ENCODE data around the gene NUDT4B. TPM values are rescaled to one million over a fixed set of nuclear protein-coding genes. Genes with fewer than 3 reads are reported as not detected.
"Not testable (repeated sequence)": the region's sequence is repeated elsewhere in the genome, so short reads cannot be mapped to it uniquely, and the experiment has no call there.

NUDT4B gene
- total RNA-seq, 2 experiments from 2014 or later, result 0.84 TPM; not detected in 1

- H3K4me1 Mint-ChIP-seq; H3K36me3 Mint-ChIP-seq; CTCF ChIA-PET; H3K27me3 Mint-ChIP-seq; H3K4me3 Mint-ChIP-seq; H3K9me3 Mint-ChIP-seq (ENCODE audit: low read depth); DNase-seq; H3K27ac Mint-ChIP-seq: not testable (repeated sequence)
- ATAC-seq, result peak; percentile 88
Observed at GRCh38 chr1:148758412-148758811, 9.8 kb downstream of the NUDT4B start.

GRCh38 chr1:148758925-148759324, 10.4 kb downstream of the NUDT4B start:
- DNase-seq; H3K4me3 Mint-ChIP-seq; H3K27me3 Mint-ChIP-seq; H3K36me3 Mint-ChIP-seq; H3K4me1 Mint-ChIP-seq; H3K27ac Mint-ChIP-seq; H3K9me3 Mint-ChIP-seq (ENCODE audit: low read depth); CTCF ChIA-PET: not testable (repeated sequence)
- peak; percentile 62 for ATAC-seq

GRCh38 chr1:148759749-148760148, 11.2 kb downstream of the NUDT4B start:
- H3K9me3 Mint-ChIP-seq (ENCODE audit: low read depth); H3K27me3 Mint-ChIP-seq; H3K4me3 Mint-ChIP-seq; H3K4me1 Mint-ChIP-seq; H3K27ac Mint-ChIP-seq; H3K36me3 Mint-ChIP-seq; CTCF ChIA-PET: not testable (repeated sequence)
- DNase-seq, result peak; percentile 49
- peak; percentile 34 for ATAC-seq

- H3K4me1 Mint-ChIP-seq; H3K36me3 Mint-ChIP-seq; H3K9me3 Mint-ChIP-seq (ENCODE audit: low read depth); DNase-seq; CTCF ChIA-PET; H3K4me3 Mint-ChIP-seq; H3K27me3 Mint-ChIP-seq; H3K27ac Mint-ChIP-seq; ATAC-seq: not testable (repeated sequence)
Observed at GRCh38 chr1:148760206-148760605, 11.6 kb downstream of the NUDT4B start.

GRCh38 chr1:148761360-148761759, 12.8 kb downstream of the NUDT4B start:
- CTCF ChIA-PET; H3K9me3 Mint-ChIP-seq (ENCODE audit: low read depth): not testable (repeated sequence)

GRCh38 chr1:148765238-148766019, 16.9 kb downstream of the NUDT4B start:
- H3K27me3 Mint-ChIP-seq; H3K36me3 Mint-ChIP-seq; ATAC-seq; H3K27ac Mint-ChIP-seq; H3K4me3 Mint-ChIP-seq; CTCF ChIA-PET; H3K4me1 Mint-ChIP-seq; H3K9me3 Mint-ChIP-seq (ENCODE audit: low read depth); DNase-seq: not testable (repeated sequence)

More at GRCh38 chr1:148761360-148761759, 12.8 kb downstream of the NUDT4B start:
- not testable (repeated sequence) for DNase-seq, H3K27ac Mint-ChIP-seq, H3K4me3 Mint-ChIP-seq, H3K36me3 Mint-ChIP-seq, ATAC-seq, H3K4me1 Mint-ChIP-seq, H3K27me3 Mint-ChIP-seq

- H3K27me3 Mint-ChIP-seq; H3K4me1 Mint-ChIP-seq; CTCF ChIA-PET; H3K4me3 Mint-ChIP-seq; H3K27ac Mint-ChIP-seq; DNase-seq; H3K9me3 Mint-ChIP-seq (ENCODE audit: low read depth); H3K36me3 Mint-ChIP-seq: not testable (repeated sequence)
- peak; percentile 51 for ATAC-seq
Observed at GRCh38 chr1:148768541-148768940, 20.0 kb downstream of the NUDT4B start.

- not testable (repeated sequence) for H3K4me3 Mint-ChIP-seq
Observed at GRCh38 chr1:148769495-148769894, 20.9 kb downstream of the NUDT4B start.

GRCh38 chr1:148773690-148774089, 25.1 kb downstream of the NUDT4B start:
- H3K4me1 Mint-ChIP-seq; H3K9me3 Mint-ChIP-seq (ENCODE audit: low read depth); CTCF ChIA-PET; H3K36me3 Mint-ChIP-seq; H3K27ac Mint-ChIP-seq; DNase-seq; H3K27me3 Mint-ChIP-seq; H3K4me3 Mint-ChIP-seq; ATAC-seq: not testable (repeated sequence)

More at GRCh38 chr1:148769495-148769894, 20.9 kb downstream of the NUDT4B start:
- ATAC-seq; H3K9me3 Mint-ChIP-seq (ENCODE audit: low read depth); H3K27me3 Mint-ChIP-seq; H3K4me1 Mint-ChIP-seq; H3K36me3 Mint-ChIP-seq; DNase-seq; H3K27ac Mint-ChIP-seq; CTCF ChIA-PET: not testable (repeated sequence)

GRCh38 chr1:148774102-148774501, 25.5 kb downstream of the NUDT4B start:
- DNase-seq; H3K27me3 Mint-ChIP-seq; H3K27ac Mint-ChIP-seq; H3K9me3 Mint-ChIP-seq (ENCODE audit: low read depth); H3K4me3 Mint-ChIP-seq; ATAC-seq; H3K36me3 Mint-ChIP-seq; CTCF ChIA-PET; H3K4me1 Mint-ChIP-seq: not testable (repeated sequence)

- H3K9me3 Mint-ChIP-seq (ENCODE audit: low read depth); H3K27me3 Mint-ChIP-seq; DNase-seq; ATAC-seq; H3K27ac Mint-ChIP-seq; H3K36me3 Mint-ChIP-seq; H3K4me1 Mint-ChIP-seq; CTCF ChIA-PET; H3K4me3 Mint-ChIP-seq: not testable (repeated sequence)
Observed at GRCh38 chr1:148775263-148775662, 26.7 kb downstream of the NUDT4B start.

- ATAC-seq; DNase-seq; H3K27ac Mint-ChIP-seq; H3K9me3 Mint-ChIP-seq (ENCODE audit: low read depth); H3K27me3 Mint-ChIP-seq; CTCF ChIA-PET; H3K4me3 Mint-ChIP-seq; H3K4me1 Mint-ChIP-seq; H3K36me3 Mint-ChIP-seq: not testable (repeated sequence)
Observed at GRCh38 chr1:148777649-148778048, 29.1 kb downstream of the NUDT4B start.

- ATAC-seq; H3K4me1 Mint-ChIP-seq; H3K27ac Mint-ChIP-seq; H3K36me3 Mint-ChIP-seq; CTCF ChIA-PET; DNase-seq; H3K4me3 Mint-ChIP-seq; H3K9me3 Mint-ChIP-seq (ENCODE audit: low read depth); H3K27me3 Mint-ChIP-seq: not testable (repeated sequence)
Observed at GRCh38 chr1:148780404-148780803, 31.8 kb downstream of the NUDT4B start.

GRCh38 chr1:148791543-148792099, 43.0 kb downstream of the NUDT4B start:
- DNase-seq; H3K9me3 Mint-ChIP-seq (ENCODE audit: low read depth); H3K27me3 Mint-ChIP-seq; ATAC-seq; H3K36me3 Mint-ChIP-seq; H3K4me1 Mint-ChIP-seq; H3K27ac Mint-ChIP-seq; CTCF ChIA-PET; H3K4me3 Mint-ChIP-seq: not testable (repeated sequence)

All from activated CD8-positive, alpha-beta memory T cell treated with anti-CD3 and anti-CD28 coated beads, Interleukin-2, amount 10 ng/mL, durations not matched to agents 7 days and 5 days (primary cell).